Inflammatory macrophage (primary cell): ENCODE data around the gene MKRN2.
"Not testable (repeated sequence)": the region's sequence is repeated elsewhere in the genome, so short reads cannot be mapped to it uniquely, and the experiment has no call there.

Experiments used
- DNase-seq, 2 donors: peaks; one replicate each; pipeline ENCODE4 v3.0.0-alpha.2; 2020 to 2022
- total RNA-seq, 18 experiments: gene quantifications; one replicate each; lab custom pipeline; 2026; ENCODE audit warnings: mixed read lengths in 6 of 18, inconsistent platforms in 2 of 18; lab: John Stamatoyannopoulos, UW

The MKRN2 gene, protein sequence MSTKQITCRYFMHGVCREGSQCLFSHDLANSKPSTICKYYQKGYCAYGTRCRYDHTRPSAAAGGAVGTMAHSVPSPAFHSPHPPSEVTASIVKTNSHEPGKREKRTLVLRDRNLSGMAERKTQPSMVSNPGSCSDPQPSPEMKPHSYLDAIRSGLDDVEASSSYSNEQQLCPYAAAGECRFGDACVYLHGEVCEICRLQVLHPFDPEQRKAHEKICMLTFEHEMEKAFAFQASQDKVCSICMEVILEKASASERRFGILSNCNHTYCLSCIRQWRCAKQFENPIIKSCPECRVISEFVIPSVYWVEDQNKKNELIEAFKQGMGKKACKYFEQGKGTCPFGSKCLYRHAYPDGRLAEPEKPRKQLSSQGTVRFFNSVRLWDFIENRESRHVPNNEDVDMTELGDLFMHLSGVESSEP
- 15.5 to 51.4 (median 43.4) reads per million in 18 experiments for total RNA-seq

DNA sequence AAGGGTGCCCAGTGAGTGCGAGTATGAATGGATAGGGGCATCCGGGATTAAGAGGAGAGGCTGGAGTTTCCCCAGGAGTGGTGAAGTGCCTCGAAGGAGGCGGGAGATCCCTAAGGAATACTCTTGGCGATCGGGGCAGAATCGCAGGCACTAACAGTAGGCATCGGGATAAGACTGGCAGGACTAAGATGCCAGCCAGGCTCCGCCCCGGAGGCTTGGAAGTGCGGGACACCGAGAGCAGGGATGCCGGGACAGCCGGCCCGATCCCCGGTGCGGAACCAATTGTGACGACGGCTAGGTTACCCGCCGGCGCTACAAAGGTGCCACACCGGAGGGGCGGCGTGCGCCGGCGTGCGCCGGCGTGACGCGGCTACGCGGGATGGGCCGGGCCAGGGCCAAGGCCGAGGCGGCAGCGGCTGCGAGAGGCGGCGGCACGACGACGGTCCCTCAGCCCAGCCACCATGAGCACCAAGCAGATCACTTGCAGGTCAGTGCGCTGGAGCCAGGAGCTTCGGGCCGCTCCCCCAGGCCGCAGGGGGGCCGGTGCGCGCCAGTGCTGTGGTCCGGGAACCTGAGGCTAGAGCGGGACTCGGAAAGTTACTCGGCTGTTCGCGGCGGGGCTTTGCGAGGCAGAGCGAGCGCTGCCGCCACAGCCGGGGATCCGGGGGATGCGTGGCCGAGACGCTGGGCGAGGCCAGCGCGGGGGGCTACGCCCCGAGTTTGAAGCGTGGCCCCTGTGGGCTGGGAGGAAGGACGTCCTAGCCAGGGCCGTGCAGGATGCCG is at the start of gene MKRN2:
Gene MKRN2, plus strand, starts transcription at position 398 of the 783 bp plus-strand sequence. Its CDS starts 64 bp downstream, at position 462.
- peak; percentile 88 to 93 for DNase-seq

DNA sequence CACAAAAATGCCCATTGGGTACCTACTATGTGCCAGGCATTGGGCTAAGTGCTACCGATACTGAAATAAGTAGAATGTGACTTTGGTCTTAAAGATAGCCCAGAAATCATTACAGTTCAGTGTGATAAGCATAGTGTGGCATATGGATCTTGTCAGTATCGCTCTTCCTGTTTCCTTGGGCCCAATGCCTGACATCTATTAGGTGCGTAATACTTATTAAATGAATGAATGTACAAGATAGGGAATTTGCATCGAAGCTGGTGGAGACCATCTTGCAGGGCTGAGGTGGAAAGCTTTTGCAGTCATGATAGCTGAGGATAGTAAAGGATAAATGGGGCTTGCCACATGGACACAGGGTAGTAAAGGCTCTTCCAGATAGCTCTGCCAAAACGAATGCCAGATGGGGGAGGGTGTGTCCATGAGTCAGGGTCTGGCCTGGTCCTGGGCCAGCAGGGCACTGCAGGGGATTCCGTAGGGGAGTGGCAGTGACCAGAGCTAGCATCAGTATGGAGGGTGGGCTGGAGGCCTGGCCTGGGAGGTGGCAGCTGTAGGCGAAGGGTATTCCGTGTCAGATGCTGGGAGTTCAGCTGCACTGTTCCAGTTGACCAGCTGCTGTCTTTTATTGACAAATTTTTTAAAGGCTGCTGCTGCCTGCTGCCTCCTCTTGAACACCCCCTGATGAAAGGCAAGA is 49.2 kb upstream of the MKRN2 start:
- DNase-seq, result no peak

DNA sequence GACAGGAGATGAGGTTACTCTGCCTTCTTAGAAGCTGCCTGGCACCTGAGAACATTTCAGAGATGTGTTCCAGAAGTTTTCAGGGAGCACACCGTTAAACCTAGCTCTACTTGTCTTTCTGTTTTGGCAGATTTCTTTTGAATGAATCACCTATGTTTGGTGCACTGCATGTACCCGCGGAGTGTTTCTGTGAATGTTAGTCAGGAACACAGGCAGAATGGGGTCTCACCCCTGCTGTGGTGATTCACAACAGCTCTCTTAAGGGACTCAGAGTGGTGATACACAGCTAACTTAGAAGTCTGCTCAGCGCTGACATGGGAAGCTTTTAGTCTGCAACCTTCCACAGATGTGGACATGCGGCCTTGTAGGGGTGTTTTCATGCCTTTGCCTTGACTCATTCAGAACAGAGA is 48.6 kb upstream of the MKRN2 start:
- DNase-seq, result no peak

DNA sequence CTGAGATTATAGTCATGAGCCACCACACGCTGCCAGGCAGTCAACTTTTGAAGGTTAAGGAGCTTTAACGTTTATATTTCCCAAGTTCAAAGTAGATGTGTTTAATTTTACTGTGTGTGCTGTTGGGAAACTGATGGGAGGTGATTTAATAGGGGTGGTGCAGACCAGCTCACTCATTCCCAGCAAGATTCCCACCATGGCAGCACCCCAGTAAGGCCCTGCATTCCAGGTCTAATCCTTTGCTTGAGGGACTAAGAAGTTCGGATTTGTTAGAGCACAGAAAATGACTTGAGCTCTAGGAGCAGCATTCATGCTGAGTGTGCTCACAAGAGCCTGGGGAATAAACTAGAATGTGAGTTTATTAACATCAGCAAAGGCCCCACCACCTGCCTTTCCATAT is 47.4 kb upstream of the MKRN2 start:
- DNase-seq, result no peak

DNA sequence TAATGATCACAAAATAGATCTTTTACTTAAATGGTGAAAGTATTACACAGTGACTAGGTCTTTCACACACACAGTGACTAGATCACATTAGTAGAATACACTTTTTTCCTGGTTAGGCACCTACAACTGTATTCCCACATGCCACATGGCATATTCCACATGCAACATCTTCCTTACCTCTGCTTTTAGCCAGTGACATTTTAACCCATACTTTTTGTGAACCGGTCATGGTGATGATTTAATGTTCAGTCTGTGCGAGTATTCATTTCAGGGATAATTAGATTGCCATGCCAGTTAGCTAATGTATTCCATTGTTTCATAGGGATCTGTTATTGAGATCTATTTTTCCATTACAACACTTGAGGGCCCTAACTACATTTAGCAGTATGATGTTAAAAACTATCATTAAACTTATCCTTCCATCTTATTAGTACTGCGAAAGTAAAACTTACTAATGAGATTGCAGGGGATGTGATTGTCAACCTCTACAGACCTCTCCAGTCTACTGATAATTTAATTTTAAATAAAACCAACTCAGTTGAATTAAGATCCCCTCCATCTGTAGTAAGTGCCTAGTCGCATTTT is 44.3 kb upstream of the MKRN2 start:
- no peak for DNase-seq

DNA sequence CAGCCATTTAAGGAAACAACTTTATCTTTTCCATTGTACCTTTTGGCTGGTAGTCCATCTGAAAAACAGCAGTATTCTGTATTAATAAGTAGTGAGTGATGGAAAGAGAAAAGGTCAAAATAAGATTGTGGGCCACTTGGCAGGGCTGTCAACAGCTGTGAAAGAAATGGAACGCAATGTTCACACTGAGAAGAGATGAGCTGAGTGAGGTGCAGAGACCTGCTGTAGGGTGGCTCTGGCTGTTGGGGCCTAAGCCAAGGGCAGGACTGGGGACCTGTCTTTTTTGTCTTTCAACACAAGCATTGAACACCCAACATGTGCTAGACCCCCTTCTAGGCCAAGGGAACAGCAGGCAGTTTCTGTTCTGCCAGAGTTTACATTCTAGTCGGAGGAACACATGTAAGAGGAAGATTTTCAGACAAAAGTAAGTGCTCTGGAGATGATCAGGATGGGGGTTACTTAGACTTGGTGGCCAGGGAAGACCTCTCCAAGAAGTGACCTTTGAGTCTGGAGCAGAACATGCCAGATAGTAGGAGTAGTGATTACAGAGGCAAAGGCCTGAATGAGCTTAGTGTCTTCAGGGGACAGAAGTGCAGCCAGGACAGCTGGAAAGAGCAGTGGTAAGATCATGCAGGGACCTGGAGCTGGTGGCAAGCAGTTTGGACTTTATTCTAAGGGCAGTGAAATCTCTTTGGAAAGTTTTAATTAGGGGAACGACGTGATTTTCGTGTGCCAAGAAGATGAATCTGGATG is 43.0 kb upstream of the MKRN2 start:
- no peak for DNase-seq

DNA sequence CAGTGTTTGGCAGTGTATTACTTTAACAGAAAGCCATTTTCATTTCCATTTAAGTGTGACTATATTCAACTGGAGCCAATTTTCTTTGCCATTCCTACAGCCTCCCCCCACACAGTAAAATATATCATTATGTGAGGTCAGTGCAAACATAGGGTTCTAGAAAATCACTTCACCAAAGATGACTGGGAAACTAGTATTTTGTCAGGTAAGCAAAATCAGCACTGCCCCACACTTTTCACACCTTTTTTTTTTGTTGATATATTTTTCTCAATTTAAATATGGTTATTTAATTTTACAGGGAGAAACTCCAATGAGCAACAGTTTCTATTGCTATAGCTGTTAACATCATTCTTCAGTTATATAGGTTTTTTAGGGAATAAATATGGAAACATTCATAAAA is 41.3 kb upstream of the MKRN2 start:
- no peak for DNase-seq

DNA sequence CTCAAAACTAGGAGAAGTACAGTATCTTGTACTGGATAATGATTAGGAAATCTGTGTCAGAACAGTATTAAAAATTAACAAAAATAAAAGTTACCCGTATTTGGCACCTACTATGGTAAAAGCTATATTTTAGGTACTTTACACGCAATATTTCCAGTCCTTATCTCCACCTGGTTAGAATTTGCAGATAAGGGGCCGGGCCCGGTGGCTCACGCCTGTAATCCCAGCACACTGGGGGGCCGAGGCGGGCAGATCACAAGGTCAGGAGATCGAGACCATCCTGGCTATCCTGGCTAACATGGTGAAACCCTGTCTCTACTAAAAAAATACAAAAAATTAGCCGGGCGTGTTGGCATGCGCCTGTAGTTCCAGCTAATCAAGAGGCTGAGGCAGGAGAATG is 40.0 kb upstream of the MKRN2 start:
- DNase-seq, result no peak

DNA sequence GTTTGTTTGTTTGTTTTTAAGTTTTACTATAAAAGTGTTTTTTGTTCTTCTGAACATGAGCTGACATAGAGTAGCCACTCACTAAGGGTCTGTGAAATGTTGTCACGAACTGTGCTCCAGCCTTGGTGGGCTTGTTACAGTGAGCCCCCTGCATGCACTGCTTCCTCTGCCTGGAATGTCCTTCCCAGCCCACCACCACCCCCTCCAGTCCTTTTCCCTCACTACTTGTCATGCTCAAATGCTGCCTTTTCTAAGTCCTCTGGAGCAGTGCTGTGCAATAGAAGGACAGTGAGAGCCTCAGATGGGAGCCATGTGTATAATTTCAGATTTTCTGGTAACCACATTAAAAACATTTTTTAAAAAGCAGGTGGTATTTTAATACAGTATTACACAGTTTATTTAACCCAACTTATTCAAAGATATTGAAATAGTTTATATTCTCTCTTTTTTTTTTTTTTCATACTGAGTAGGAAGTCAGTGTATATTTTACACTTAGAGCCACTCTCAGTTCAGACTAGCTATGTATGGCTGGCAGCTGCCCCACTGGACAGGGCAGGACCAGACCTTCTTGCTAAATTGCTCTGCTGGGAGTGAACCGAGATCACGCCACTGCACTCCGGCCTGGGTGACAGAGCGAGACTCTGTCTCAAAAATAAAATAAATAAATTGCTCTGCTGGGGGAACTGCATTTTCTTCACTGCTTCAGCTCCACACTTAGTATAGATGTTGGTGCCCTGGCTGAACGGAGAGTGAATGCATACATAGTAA is 38.4 kb upstream of the MKRN2 start:
- no peak for DNase-seq

DNA sequence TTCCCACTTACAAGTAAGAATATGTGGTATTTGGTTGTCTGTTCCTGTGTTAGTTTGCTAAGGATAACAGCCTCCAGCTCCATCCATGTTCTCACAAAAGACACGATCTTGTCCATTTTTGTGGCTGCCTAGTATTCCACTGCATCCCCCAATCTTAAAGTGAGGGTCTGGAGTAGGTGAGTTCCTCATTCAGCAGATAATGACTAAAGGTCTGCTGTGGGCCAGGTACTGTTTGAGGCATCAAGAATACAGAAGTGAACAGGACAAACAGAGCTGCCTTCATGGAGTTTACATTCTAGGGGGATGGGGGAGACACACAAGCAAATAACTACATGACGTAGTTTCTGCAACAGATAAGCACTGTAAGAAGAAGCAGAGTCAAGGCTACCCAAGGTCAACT is 35.9 kb upstream of the MKRN2 start:
- no peak for DNase-seq

DNA sequence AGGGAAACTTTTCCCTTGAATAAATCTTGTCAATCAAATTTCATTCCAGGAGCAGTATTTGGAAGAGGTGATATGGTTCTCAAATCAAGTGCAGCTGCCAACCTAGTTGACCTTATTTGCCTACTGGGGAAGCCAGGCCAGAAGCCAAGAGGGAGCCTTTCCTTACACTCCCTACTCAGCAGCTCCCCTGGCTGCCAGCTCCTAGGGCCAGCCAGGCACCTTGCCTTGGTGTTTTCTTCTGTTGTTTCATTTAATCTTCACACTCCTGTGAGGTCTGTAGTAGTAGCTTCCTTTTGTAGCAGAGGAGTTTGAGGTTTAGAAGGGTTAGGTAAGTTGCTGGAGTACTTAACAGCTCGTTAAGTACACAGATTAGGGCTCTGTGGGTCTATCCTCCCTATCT is 34.2 kb upstream of the MKRN2 start:
- DNase-seq, result no peak

DNA sequence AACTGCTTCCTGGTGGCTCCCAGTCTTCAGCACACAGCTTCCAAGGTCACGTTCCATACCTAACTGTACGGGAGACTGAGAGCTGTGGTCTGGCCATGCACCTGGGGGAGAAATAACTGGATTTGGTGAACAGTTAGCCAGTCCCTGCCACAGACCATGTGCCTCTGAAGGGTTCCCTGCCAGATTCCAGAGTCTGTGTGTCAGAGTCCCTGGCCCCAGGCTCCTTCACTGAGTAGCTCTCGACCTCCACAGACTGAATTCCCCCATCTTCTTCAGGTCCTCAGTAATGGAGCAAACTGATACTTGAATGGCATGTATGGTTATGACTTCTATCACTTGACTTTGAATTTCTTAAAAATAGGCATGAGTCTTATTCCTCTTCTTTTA is 29.1 kb upstream of the MKRN2 start:
- no peak for DNase-seq

DNA sequence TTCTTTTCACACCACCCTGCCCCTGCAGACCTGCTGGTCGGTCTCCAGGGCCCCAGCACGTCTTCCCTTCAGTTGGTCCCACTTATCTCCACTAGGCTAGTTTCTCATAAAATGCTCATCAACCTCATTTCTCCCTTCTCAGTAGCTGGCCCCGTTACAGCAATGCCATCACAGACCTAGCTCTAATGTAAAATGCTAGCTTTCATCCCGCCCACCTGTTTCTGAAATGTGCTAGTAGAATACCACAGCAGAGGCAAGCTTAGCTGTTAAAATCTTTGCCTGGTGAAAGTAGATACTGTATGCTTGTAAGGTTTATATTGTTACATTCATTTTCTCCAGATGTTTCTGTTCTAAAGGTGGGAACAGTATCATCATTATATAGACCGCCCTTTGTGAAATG is 24.7 kb upstream of the MKRN2 start:
- no peak for DNase-seq

DNA sequence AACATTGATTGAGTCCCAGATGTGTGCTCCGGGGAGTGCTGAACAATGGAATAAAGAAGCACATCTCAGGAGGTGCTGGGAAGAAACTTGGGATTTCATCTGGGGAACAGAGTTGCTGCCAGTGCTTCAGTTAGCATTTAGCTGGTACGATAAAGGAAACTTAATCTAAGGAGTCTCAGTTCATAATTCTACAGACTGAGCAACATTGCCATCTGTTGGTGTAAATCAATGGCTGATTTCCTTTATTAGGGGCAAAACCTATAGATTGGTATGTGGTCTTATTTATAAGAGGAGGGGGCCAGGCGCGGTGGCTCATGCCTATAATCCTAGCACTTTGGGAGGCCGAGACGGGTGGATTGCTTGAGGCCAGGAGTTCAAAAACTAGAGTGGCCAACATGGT is 20.5 kb upstream of the MKRN2 start:
- no peak for DNase-seq

DNA sequence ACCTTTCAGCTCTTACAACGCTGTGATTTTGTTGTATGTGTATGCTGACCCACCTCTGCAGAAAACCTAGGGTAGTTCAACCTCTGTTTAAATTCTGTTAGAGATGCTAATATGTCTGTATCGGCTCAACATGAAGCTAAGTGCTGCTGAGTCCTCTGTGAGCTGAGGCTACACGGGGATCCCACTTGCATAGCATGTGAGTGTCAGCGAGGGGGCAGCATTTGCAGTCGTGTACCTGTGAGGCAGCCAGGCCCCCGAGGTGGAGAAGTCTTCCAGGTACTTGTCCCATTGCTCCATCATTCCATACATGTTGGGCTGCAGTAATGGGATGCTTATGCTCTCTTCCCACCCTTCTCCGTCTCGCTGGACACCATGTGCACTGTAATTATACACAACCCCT is 15.3 kb upstream of the MKRN2 start:
- no peak for DNase-seq

DNA sequence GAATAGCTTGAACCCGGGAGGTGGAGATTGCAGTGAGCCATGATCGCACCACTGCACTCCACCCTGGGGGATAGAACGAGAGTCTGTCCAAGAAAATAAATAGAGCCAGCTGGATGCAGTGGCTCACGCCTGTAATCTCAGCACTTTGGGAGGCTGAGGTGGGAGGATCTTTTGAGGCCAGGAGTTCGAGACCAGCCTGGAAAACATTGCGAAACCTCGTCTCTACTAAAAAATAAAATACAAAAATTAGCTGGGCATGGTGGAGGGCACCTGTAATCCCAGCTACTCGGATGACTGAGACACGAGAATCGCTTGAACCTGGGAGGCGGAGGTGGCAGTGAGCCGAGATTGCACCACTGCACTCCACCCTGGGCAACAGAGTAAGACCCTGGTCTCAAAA is 13.4 kb upstream of the MKRN2 start:
- not testable (repeated sequence) for DNase-seq

DNA sequence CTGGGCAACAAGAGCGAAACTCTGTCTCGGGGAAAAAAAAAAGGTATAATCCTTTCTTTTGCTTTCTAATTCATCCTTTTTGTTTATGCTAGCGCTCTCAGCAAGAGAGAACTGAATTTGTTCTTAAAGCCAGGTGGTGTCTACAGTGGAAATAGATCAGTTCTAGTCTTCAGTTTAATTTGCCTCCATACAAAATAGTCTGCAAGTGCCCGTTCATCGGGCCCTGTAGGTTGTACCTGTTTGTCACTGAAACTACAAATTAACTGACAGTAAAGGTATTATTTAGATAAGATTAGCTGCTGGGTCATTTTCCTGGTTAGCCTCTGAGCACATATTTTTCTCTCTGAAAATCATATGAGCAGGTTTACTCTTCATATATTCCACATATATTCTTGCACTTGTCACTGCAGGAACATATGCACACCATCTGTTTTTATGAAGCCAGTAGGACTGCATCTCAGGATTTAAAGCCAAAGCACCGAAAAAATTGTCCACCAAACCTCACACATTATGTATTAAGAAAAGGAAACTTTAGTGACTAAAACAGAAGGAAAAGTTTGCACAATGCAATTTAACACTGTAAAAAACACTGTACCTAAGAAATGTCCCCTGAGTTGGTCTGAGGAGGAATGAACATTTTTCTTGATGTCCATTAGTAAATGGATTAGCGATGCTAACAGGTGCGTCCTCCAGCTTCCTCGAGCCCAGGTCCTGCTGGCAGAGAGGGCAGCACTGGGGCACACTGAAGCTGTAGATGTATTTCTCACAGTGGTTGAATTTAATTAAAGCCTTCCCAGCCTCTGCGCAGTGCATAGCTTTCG is 12.0 kb upstream of the MKRN2 start:
- DNase-seq, result no peak

DNA sequence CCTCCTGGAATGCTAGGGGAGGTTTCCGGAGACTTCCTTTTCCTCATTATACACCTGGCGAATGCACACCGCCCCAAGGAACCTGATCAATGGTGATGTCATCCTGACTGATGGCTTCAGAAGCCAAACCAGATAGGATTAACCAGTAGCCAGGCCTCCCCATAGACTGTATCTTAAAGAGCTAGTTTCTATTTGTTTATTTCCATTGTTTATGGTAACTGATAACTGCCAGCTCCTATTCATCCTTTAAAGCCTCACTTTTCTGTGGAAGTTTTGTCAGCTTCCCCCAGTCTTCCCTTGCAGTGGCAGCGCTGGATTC is 11.5 kb upstream of the MKRN2 start, which contains the start of gene MKRN2OS:
Gene MKRN2OS, minus strand, starts transcription at position 27 of the 319 bp plus-strand sequence. CDS start 35 bp downstream, outside the sequence.
- no peak for DNase-seq

DNA sequence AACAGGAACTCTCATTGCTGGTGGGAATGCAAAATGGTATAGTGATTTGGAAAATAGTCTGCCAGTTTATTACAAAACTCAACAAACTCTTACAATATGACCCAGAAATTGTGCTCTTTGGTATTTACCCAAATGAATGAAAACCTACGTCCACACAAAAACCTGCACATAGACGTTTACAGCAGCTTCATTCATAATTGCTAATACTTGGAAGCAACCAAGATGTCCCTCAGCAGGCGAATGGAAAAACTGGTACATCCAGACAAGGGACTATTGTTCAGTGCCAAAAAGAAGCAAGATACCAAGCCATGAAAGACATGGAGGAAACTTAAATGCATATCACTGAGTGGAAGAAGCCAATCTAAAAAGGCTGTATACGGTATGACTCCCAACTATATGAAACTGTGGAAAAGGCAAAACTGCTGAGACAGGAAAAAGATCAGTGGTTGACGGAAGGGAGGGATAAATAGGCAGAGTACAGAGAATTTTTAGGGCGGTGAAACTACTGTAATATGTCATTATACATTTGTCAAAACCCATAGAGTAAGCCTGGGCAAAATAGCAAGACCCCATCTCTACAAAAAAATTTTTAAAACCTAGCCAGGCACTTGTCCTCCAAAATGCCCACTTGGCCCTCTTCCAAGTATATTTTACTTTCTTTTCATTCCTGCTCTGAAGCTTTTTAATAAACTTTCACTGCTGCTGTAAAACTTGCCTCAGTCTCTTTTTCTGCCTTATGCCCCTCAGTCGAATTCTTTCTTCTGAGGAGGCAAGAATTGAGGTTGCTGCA is 6.7 kb upstream of the MKRN2 start:
- DNase-seq, result no peak
